Skeletal muscle cell (primary cell): ENCODE results near the gene TENM3.

ENCODE experiments used
- DNase-seq: peaks from one replicate; pipeline ENCODE4 v3.0.0-alpha.2; 2010; ENCODE audit warnings: low read depth
- H3K4me3 ChIP-seq: 2 replicates; pipeline ENCODE4 v1.5.1; 2011; ENCODE audit warnings: low read depth, mild to moderate bottlenecking, control low read depth, low read length, moderate library complexity

TENM3 gene

GRCh38 chr4:182519528-182519927 is 276.3 kb downstream of the TENM3 start:
- DNase-seq: no peak
- no peak overlapping the region for H3K4me3 ChIP-seq

- H3K4me3 ChIP-seq: no peak overlapping the region
- DNase-seq: no peak
Measured at GRCh38 chr4:182521011-182521410, 277.8 kb downstream of the TENM3 start.

GRCh38 chr4:182528819-182529218 is 285.6 kb downstream of the TENM3 start:
- no peak for DNase-seq
- H3K4me3 ChIP-seq: no peak overlapping the region

- no peak for DNase-seq
- H3K4me3 ChIP-seq: no peak overlapping the region
Measured at GRCh38 chr4:182530451-182530850, 287.2 kb downstream of the TENM3 start.

- DNase-seq: no peak
- H3K4me3 ChIP-seq: no peak overlapping the region
Measured at GRCh38 chr4:182531555-182532162, 288.5 kb downstream of the TENM3 start.

- no peak for DNase-seq
- H3K4me3 ChIP-seq: no peak overlapping the region
Measured at GRCh38 chr4:182532441-182532840, 289.2 kb downstream of the TENM3 start.

GRCh38 chr4:182533964-182534363 is 290.8 kb downstream of the TENM3 start:
- no peak overlapping the region for H3K4me3 ChIP-seq
- peak; percentile 68 for DNase-seq

- H3K4me3 ChIP-seq: no peak overlapping the region
- DNase-seq: no peak
Measured at GRCh38 chr4:182536221-182536811, 293.1 kb downstream of the TENM3 start.

GRCh38 chr4:182537031-182537795 is 294.0 kb downstream of the TENM3 start:
- no peak overlapping the region for H3K4me3 ChIP-seq
- no peak for DNase-seq

GRCh38 chr4:182538031-182538430 is 294.8 kb downstream of the TENM3 start:
- H3K4me3 ChIP-seq: no peak overlapping the region
- no peak for DNase-seq

GRCh38 chr4:182540496-182540895 is 297.3 kb downstream of the TENM3 start:
- no peak for DNase-seq
- no peak overlapping the region for H3K4me3 ChIP-seq

- H3K4me3 ChIP-seq: no peak overlapping the region
- DNase-seq: no peak
Measured at GRCh38 chr4:182547435-182547834, 304.2 kb downstream of the TENM3 start.

GRCh38 chr4:182548156-182548555 is 305.0 kb downstream of the TENM3 start:
- no peak overlapping the region for H3K4me3 ChIP-seq
- DNase-seq: no peak

- no peak for DNase-seq
- no peak overlapping the region for H3K4me3 ChIP-seq
Measured at GRCh38 chr4:182549356-182549755, 306.2 kb downstream of the TENM3 start.

GRCh38 chr4:182552948-182553347 is 309.7 kb downstream of the TENM3 start:
- no peak overlapping the region for H3K4me3 ChIP-seq
- no peak for DNase-seq

GRCh38 chr4:182553653-182554052 is 310.5 kb downstream of the TENM3 start:
- H3K4me3 ChIP-seq: no peak overlapping the region
- no peak for DNase-seq

GRCh38 chr4:182554736-182555135 is 311.5 kb downstream of the TENM3 start:
- H3K4me3 ChIP-seq: no peak overlapping the region
- DNase-seq: no peak

GRCh38 chr4:182555997-182556418 is 312.8 kb downstream of the TENM3 start:
- H3K4me3 ChIP-seq: no peak overlapping the region
- DNase-seq: peak; percentile 66

- H3K4me3 ChIP-seq: no peak overlapping the region
- no peak for DNase-seq
Measured at GRCh38 chr4:182556580-182556979, 313.4 kb downstream of the TENM3 start.

GRCh38 chr4:182560358-182560757 is 317.2 kb downstream of the TENM3 start:
- no peak overlapping the region for H3K4me3 ChIP-seq
- peak; percentile 13 for DNase-seq

- no peak for DNase-seq
- H3K4me3 ChIP-seq: no peak overlapping the region
Measured at GRCh38 chr4:182562350-182562749, 319.1 kb downstream of the TENM3 start.
